Suprapubic skin (tissue), 4 donors: ENCODE results near the gene TNFAIP8L1.

Experiments used
- EP300 ChIP-seq: sonication (generic); formaldehyde crosslinking; IDR thresholded peaks from one replicate; pipeline ENCODE4 v1.6.1; 2017; ENCODE audit warnings: antibody characterized with exemption
- POLR2A ChIP-seq, 2 donors: fragments of 450-650 bp; IDR thresholded peaks; one replicate each; pipeline ENCODE4 v1.6.1; 2017; ENCODE audit warnings: antibody characterized with exemption in 2 of 2, mild to moderate bottlenecking in 2 of 2, moderate library complexity in 2 of 2
- POLR2AphosphoS5 ChIP-seq, 3 donors: sonication (generic); formaldehyde crosslinking; IDR thresholded peaks; one replicate each; pipeline ENCODE4 v1.6.1; 2017; ENCODE audit warnings: antibody characterized with exemption in 3 of 3
- TF ChIP-seq, protein P1 (sequence below), 2 donors: fragments of 200-600 bp in 1 of 2; fragments of 450-650 bp in 1 of 2; sonication (generic) in 1 of 2; IDR thresholded peaks; one replicate each; pipeline ENCODE4 v1.5.1; 2016 to 2019; ENCODE audit warnings: antibody characterized with exemption in 2 of 2, mild to moderate bottlenecking in 1 of 2, moderate library complexity in 1 of 2

DNA sequence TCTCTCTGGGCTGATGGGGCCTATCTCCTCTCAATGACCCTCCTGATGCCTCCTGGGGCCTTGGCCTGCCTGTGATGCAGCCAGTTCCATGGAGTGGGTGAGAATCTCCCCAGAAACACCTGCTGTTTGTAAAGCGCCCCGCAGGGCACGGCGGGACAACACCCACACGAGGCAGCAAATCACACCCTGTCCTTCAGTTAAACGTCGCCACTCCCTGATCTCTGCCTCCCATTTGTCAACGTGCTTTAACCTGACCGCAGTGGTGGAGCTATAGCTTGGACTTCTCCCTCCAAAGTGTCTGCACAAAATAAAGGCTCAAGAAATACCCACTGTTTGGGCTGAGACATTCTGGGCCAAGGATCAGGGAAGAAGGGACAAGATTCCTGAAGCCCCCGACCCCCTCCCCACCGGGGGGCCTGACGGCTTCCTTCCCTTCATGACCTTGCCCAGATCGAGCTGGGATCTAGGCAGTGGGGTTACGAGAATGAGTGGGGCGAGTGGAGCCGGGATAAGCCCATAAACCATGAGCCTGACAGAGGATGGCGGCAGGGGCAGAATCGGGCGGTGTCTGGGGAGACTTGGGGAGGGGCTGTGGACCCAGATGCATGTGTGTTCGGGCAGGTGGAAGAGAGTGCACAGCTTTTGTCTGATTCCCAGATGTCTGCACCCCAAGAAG is 22.8 kb downstream of the TNFAIP8L1 start:
- TF ChIP-seq, protein P1, sequence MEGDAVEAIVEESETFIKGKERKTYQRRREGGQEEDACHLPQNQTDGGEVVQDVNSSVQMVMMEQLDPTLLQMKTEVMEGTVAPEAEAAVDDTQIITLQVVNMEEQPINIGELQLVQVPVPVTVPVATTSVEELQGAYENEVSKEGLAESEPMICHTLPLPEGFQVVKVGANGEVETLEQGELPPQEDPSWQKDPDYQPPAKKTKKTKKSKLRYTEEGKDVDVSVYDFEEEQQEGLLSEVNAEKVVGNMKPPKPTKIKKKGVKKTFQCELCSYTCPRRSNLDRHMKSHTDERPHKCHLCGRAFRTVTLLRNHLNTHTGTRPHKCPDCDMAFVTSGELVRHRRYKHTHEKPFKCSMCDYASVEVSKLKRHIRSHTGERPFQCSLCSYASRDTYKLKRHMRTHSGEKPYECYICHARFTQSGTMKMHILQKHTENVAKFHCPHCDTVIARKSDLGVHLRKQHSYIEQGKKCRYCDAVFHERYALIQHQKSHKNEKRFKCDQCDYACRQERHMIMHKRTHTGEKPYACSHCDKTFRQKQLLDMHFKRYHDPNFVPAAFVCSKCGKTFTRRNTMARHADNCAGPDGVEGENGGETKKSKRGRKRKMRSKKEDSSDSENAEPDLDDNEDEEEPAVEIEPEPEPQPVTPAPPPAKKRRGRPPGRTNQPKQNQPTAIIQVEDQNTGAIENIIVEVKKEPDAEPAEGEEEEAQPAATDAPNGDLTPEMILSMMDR (IDR thresholded peaks at IDR 0.05) = no peak
- TF ChIP-seq POLR2A (IDR thresholded peaks at IDR 0.05) (no peak), EP300 (no peak), POLR2AphosphoS5 (IDR thresholded peaks at IDR 0.05) (no peak)
